Cardiac fibroblast (primary cell): ENCODE results near the gene EGFLAM.

ENCODE experiments used
- DNase-seq, 2 donors: peaks; one replicate each; pipeline versions ENCODE4 v3.0.0 to v3.0.0-alpha.2; 2010; ENCODE audit warnings: low read depth in 2 of 2
- H3K4me3 ChIP-seq, 2 donors: replicated peaks in 1 of 2; 1 replicate in 1 of 2; 2 replicates in 1 of 2; pipeline ENCODE4 v1.5.1; 2011; ENCODE audit warnings: low read depth in 2 of 2, low read length in 2 of 2, mild to moderate bottlenecking in 2 of 2, moderate library complexity in 1 of 2
- CTCF ChIP-seq: IDR thresholded peaks from one replicate; pipeline ENCODE4 v1.5.1; 2011; ENCODE audit warnings: low read depth, mild to moderate bottlenecking, low read length, inconsistent platforms

The EGFLAM gene

GRCh38 chr5:38373743-38374142, 115.4 kb downstream of the EGFLAM start:
- no peak overlapping the region for H3K4me3 ChIP-seq
- no peak for TF ChIP-seq CTCF
- peak; percentile 37 to 47 for DNase-seq

GRCh38 chr5:38375423-38375822, 117.1 kb downstream of the EGFLAM start:
- H3K4me3 ChIP-seq = no peak overlapping the region
- no peak for TF ChIP-seq CTCF
- no peak for DNase-seq

DNA sequence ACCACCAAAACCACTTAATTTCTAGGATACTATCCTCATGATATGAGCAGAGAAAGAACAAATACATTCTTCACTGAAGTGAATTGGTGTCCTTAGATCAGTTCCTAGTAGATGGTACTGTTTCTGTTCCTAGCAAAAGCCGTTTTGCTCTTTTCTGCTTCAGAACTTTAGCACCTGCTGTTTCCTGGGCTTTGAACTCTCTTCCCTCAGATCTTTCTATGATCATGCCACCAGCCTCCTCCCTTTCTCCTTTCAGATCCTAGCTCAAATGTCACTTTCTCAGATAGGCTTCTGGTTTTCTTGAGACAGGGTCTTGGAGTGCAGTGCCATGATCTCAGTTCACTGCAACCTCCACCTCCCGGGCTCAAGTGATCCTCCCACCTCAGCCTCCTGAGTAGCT, 118.0 kb downstream of the EGFLAM start:
- no peak for DNase-seq
- no peak for TF ChIP-seq CTCF
- no peak overlapping the region for H3K4me3 ChIP-seq

GRCh38 chr5:38378579-38378978, 120.2 kb downstream of the EGFLAM start:
- H3K4me3 ChIP-seq = no peak overlapping the region
- TF ChIP-seq CTCF = no peak
- DNase-seq = no peak

- no peak overlapping the region for H3K4me3 ChIP-seq
- no peak for TF ChIP-seq CTCF
- peak in 1 of 2 donors; percentile 19 for DNase-seq
These were observed 121.1 kb downstream of the EGFLAM start for GRCh38 chr5:38379350-38379937.

DNA sequence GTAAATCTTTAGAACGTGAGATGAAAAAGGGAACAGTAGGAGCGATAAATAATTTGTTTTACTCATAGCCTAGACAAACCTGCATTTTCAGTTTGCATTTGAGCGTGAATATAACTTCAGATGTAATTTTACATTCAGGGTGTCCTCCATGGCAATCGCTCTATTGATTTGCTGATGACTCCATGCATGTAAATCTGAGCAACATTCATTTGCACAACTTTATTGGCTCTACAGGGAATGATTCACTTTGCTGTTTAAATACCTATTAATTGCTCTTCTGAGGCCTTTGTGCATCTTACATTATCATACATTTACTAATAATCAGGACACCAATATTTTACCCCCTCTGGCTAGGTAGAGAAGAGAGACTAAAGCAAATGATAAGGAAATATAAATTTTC, 122.2 kb downstream of the EGFLAM start:
- no peak overlapping the region for H3K4me3 ChIP-seq
- no peak for TF ChIP-seq CTCF
- no peak for DNase-seq

- no peak for DNase-seq
- H3K4me3 ChIP-seq = no peak overlapping the region
- TF ChIP-seq CTCF = no peak
These were observed 123.0 kb downstream of the EGFLAM start for GRCh38 chr5:38381361-38381760.
